Measurements from ENCODE around the gene RCBTB1.
"Not testable (repeated sequence)": the region's sequence is repeated elsewhere in the genome, so short reads cannot be mapped to it uniquely, and the experiment has no call there.

The RCBTB1 gene

DNA sequence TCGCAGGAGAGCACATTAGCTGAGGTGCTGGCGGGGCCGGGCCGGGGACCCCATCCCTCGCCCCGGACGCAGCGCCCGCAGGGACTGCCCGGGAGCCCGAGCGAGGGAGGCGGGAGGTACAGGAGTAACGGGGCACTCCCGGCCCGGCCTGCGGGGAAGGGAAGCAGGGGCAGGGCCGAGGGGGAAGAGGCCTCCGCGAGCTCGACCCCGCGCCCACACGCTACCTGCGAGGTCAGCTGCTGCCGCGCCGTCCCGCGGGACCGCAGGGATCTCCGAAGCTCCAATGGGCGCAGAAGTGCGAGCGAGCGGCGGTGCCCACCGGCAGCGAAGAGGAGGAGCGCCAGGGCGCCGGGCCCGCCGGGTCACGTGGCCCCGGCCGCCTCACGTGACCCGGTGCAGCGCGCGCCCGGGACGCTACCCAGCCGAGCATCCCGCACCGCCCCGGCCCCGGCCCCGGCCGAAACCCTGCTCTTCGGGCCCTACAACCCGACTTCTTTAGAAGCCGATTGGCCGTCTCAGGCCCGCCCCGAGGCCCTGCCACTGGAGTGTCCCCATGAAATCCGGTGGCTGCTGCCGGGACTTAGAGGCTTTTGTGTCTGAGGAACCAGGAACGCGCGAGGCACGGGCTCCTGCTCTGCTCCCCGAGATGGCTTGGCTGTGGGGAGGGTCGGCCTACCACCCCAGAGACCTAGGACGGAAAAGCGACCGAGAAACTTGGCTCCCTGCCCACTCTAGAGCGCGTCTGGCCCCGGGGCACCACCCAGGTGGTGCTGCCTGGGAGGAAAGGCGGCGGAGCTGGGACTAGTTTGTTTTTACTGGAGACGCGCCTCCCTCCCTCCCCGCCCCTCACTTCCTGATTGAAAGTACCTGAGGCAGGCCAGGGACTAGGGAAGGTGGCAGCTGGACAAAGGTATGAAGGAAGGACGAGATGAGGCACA, at the start of gene RCBTB1:
Gene RCBTB1, minus strand, starts transcription at position 339 of the 938 bp plus-strand sequence. CDS start 18,279 bp downstream, outside the sequence.
- peak in 1 of 2 donors; percentile 64 for DNase-seq (ENCODE audit: low read depth in 2 of 2)

DNA sequence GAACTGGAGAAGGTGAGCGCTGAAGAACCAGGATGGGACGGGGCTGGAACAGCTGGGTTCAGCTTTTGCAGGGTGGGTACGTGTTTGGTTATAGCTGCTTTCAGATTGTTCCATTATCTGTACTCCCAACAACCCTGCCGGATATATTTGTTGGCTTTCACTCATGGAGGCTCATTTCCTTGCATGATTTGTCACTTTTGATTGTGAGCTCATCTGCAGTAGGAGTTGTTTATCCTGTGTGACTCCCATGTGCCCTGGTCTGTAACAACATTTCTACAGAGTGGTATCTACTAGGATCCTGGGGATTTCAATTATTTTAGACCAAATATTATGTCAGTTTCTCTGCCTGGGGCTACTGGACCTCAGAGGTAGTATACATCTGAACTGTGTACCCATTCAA, 48.4 kb upstream of the RCBTB1 start:
- no peak for DNase-seq (ENCODE audit: low read depth in 2 of 2)

DNA sequence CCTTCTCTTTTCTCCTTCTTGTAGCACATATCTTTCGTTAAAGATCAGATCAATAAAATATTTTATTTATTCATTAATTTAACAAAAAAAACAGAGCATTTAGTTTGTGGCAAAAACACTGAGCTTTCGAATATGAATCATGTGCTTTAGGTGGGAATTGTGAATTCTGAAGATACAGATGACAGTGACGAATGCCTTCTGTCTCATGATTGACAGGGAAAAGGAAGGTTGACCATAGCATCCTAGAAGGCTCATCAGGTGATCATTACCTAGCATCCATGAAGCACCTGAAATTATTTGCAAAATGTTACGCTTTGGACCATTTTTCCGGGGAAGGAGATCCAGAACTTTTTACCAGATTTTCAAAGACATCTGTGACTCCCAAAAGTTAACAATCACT, 46.8 kb upstream of the RCBTB1 start:
- DNase-seq (ENCODE audit: low read depth in 2 of 2), result no peak

DNA sequence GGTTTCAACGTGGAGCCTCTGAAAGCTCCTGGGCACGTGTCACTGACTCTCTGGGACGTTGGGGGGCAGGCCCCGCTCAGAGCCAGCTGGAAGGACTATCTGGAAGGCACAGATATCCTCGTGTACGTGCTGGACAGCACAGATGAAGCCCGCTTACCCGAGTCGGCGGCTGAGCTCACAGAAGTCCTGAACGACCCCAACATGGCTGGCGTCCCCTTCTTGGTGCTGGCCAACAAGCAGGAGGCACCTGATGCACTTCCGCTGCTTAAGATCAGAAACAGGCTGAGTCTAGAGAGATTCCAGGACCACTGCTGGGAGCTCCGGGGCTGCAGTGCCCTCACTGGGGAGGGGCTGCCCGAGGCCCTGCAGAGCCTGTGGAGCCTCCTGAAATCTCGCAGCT, 45.2 kb upstream of the RCBTB1 start:
- no peak for DNase-seq (ENCODE audit: low read depth in 2 of 2)

DNA sequence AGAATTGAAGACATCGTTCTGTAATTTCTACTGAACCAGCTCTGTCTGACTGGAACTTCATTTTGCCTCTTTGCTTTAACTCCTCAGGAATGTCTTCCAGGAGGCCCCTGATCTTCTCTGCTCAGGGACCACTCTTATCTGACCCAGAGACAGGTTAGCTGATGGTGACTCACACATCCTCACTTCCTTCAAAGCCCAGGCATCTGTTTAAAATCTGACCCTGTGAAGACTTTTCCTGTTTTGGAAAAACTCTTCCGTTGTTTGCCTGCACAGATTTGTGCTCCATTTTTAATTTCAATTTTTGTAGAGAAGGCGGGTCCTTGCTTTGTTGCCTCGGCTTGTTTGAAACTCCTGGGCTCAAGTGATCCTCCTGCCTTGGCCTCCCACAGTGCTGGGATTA, 44.6 kb upstream of the RCBTB1 start:
- no peak for DNase-seq (ENCODE audit: low read depth in 2 of 2)

DNA sequence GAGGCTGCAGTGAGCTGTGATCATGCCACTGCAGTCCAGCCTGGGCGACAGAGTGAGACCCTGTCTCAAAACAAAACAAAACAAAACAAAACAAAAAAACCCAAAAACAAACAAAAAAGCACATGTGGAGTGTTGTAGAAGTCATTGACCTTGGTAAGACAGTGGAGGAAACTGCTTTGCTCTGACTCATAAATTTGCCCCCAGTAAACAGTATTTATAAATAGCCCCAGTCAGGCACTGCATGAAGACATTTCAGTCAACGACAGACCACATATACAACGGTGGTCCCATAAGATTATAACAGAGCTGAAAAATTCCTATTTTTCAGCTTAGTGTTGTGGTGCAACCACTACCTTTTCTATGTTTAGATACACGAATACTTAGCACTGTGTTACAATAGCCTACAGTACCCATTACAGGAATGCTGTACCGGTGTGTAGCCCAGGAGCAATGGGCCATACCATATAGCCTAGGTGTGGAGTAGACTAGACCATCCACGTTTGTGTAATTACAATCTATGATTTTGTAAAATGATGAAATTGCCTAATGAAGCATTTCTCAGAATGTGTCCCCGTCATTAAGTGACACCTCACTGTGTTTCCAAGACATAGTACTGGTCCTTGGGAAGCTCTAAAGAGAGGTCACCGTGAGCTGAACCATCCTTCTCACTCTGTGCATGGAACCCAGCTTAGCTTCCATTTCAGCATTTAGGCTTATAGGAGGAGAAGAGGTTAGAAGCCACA, 44.0 kb upstream of the RCBTB1 start:
- no peak for DNase-seq (ENCODE audit: low read depth in 2 of 2)

DNA sequence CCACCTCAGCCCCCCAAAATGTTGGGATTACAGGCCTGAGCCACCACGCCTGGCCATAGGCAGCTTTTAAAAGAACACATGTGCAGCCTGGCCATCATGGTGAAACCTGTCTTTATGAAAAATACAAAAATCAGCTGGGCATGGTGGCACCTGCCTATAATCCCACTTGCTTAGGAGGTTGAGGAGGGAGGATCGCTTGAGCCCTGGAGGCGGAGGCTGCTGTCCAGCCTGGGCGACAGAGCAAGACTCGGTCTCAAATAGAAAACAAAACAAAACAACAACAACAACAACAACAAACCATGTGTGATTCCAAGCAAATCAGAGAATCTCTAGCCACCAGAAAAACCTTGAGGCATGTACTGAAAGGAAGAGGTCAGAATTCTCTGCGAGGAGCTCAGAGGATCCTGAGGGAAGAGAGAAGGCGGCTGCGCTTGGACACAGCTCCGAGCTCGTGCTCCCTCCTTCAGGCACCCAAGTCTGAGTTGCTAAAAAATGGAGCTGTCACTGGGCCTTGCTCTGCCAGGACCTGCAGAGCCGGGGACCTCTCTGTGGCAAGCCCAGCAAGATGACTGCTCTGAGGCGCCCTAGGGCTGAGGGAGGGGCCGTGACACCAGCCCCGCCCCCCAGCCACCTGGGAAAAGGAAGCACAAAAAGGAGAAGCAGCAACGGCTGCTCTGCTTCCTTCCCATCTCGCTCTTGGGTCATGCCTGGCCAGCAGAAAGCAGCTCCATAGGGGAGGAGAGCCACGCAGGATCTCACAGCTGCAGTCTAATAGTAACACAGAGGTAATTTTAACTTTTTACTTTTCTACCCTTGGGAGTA, 42.7 kb upstream of the RCBTB1 start, which contains the start of gene ARL11:
Gene ARL11, plus strand, starts transcription at position 677 of the 822 bp plus-strand sequence. CDS start 1,941 bp downstream, outside the sequence.
- DNase-seq (ENCODE audit: low read depth in 2 of 2), result peak in 1 of 2 donors; percentile 30

DNA sequence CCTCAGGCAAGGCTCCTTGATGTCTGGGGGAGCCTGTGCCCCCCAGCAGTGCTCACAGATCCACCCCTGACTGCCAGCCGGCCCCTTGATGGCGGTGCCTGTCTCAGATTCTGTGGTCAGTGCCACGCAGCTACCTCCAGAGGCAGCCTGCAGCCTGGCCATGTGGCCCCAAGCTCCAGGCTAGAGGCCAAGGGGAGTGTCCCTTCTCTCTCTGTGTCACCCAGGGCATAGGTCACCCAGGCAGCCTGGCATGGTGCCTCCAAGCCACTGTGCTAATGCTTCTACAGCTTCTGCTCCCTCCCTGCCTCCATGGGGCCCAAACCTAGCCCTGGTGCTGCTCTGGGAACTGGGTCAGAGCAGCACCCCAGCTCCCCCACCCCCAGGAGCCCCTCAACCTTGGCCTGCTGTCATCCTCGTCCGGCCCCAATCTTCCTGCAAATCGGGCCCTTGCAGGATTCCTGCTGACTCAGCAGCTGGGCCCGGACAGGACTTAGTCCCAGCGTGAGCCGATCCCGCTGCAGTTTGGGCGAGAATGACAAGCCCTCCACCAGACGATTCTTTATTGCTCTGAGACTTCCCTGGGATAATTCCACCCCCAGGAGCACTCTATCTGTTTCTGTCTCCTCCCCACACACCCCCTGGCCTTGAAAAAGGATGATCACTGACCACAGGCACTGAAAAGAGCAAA, 40.2 kb upstream of the RCBTB1 start:
- no peak for DNase-seq (ENCODE audit: low read depth in 2 of 2)

DNA sequence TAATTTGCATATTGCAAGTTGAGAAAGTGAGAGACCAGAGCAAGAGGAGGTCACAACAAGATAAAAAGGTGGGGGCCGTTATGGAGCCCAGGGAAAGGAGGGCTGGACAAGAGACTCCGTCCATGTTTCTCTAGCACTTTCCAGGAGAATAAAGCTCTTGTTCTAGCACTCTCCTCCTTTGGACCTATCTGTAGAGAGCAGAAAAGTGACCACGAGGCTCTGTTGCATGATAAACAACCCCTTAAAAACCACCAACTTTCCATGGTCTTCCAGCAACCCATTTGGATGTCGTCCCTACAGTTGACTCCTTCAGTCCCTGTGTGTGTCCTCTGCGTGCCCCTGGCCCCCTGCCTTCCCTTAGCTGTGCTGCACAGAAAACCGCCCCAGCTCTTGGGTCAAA, 38.9 kb upstream of the RCBTB1 start:
- DNase-seq (ENCODE audit: low read depth in 2 of 2), result no peak

DNA sequence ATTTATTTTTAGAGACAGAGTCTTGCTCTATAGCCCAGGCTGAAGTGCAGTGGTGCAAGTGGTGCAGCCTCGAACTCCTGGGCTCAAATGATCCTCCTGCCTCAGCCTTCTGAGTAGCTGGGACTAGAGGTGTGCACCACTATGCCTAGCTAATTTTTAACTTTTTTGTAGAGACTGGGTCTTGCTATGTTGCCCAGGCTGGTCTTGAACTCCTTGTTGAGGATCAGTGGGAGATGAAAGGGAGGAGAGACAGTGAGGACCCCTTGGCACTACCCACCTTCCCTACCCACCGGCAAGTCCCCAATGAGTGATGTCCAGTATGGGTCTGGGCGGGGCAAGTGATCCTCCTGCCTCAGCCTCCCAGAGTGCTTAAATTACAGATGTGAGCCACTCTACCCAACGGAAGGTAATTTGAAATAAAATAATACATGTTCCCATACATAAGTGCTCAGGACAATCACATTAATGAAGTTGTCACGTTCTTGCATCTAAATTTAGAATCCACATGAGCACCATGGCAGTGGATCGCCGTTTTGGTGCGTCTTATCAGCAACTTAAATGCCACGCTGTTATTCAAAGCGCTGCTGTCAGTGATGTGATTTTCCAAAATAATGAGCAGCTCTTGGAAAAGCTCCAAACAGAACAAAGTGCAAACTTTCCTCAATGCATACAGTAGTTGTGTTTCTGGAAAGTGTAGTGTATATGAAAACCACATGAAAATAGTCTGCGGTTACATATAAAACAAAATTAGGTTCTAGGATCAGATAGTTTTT, 37.0 kb upstream of the RCBTB1 start:
- DNase-seq (ENCODE audit: low read depth in 2 of 2), result no peak

DNA sequence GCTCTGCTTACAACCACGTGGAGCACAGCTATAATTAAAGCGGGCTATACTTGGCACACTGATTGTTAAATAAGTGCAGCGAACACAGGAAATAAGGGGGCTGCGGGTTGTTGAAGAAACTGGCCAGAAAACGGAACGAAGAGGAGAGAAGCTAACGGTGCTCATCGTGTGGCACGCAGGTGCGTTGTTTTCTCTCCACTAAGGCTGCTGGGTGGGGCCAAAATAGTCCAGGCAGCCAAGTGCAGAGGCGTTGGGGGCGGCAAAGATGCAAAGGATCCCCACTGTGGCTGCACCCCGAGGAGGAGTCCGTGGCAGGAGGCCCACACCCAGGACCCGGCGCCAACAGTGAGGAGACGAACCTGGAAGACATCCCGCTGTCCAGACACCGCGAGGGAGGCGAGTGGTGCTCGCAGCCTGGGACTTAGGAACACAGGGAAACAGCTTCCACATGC, 34.8 kb upstream of the RCBTB1 start:
- no peak for DNase-seq (ENCODE audit: low read depth in 2 of 2)

DNA sequence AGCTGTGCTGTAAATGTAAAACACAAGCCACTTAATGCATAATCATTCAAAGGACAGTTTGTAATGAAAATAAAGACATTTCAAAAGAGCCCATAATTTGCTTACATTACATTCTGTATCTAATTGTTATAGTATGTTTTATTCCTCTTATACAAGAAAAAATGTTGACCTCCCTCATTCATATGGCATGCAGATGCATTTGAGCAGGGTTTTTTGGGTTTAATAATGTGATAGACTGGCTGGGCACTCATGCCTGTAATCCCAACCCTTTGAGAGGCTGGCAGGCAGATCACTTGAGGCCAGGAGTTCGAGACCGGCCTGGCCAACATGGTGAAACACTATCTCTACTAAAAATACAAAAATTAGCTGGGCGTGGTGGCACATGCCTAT, 31.3 kb upstream of the RCBTB1 start:
- no peak for DNase-seq (ENCODE audit: low read depth in 2 of 2)

DNA sequence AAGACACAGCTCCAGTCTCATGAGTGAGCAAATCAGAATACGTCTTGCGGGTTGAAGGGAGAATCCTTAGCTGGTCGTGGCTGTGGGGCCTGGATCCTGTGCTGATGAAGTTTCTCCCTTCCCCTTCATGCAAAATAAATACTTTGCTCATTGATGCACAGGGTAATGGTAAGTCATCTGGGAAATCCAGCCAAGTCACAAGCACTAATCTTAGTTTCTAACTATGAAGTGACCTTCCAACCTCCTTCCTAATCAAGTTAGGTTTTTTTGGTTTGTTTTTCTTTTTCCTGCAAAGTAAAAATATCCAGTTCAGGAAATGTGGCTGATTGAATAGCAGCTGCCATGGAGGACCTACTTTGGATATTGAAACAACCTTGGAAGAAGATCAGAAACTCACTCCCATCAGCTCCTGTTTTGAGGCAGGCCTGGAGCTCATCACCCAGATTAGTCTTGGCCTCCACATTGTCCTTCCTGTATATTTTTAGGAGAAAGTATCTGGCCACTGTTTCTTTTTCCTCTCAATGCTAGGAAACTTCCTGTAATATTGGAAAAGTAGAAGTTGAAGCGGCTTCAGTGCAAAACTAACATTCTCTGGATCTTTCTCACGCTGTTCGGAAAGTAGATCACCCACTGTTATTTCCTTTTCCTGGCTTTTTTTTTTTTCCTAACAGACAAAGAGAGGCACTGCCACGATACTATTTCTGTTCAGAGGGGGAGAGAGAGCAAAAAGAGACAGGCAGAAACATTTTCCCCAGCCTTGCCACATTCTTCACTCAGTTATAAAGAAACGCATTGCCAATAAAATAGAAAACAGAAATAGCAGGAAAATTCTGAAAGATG, 30.7 kb upstream of the RCBTB1 start:
- no peak for DNase-seq (ENCODE audit: low read depth in 2 of 2)

DNA sequence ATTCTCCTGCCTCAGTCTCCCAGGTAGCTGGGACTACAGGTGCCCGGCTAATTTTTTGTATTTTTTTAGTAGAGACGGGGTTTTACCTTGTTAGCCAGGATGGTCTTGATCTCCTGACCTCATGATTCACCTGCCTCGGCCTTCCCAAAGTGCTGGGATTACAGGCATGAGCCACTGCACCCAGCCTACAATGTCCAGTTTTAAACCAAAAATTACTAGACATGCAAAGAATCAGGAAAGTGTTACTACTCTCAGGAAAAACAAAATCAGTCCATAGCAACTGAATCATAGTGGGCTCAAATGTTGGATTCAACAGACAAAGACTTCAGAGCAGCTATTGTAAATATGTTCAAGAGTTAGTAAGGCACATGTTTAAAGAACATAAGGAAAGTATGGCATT, 26.7 kb upstream of the RCBTB1 start:
- DNase-seq (ENCODE audit: low read depth in 2 of 2), result not testable (repeated sequence)

DNA sequence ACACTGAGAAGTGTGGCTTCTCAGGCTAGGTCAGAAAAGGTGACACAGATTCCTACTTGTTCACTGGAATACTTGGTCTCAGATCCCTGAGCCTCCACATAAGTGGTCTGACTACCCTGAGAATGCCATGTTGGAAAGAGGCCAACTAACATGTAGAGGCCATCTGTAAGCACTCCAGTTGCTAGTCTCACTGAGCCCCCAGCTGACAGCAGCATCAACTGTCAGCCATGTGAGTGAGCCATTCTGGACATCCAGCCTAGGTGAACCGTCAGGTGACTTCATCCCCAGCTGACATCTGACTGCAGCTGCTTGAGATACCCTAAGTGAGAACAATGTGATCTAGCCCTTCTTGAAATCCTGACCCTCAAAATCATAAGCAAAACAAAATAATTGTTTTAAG, 24.8 kb upstream of the RCBTB1 start:
- DNase-seq (ENCODE audit: low read depth in 2 of 2), result no peak

DNA sequence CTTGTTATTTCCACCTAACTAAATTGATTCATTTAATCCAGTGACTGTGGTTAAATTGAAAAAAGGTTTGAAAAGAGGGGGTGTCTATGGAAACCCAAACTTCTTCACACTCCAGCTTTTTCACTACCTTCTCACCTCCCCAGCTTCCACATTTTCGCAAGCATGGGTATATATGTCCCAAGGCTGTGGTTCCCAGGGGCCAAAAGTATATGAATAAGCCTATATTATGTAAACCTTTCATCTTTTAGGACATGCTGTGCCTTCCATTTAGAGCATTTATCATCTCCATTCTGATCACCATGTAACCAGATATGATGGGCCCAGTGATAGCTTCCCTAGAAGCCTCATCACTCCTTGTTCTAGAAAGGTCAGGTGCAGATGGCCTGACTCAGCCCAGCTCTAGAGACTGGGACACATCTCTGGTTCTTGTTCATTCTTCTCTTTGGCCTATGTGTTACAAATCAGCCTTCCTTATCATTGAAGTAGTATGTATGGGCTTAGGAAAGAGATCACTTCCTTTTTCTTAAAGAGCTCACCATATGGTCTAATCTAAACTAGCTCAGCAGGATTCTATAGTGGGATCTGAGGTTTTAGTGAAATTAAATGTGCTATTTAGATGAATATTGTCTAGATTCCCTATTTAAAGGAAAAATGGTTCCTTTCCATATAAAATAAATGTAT, 23.4 kb upstream of the RCBTB1 start:
- DNase-seq (ENCODE audit: low read depth in 2 of 2), result no peak

DNA sequence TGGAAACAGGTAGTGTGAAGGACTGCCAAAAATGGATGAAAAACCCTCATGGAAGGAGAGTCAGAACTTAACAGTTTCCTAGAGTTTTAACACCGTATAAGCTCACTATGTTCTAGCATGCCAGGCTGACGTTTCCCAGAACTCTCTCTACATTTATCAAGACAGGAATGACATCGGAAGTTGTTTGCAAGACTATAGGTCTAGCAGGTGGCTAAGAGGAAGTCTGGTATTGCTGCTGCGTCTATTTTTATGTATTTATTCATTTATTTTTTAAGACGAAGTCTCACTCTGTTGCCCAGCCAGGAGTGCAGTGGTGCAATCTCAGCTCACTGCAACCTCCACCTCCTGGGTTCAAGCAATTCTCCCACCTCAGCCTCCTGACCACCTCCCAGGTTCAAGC, 22.4 kb upstream of the RCBTB1 start:
- no peak for DNase-seq (ENCODE audit: low read depth in 2 of 2)

DNA sequence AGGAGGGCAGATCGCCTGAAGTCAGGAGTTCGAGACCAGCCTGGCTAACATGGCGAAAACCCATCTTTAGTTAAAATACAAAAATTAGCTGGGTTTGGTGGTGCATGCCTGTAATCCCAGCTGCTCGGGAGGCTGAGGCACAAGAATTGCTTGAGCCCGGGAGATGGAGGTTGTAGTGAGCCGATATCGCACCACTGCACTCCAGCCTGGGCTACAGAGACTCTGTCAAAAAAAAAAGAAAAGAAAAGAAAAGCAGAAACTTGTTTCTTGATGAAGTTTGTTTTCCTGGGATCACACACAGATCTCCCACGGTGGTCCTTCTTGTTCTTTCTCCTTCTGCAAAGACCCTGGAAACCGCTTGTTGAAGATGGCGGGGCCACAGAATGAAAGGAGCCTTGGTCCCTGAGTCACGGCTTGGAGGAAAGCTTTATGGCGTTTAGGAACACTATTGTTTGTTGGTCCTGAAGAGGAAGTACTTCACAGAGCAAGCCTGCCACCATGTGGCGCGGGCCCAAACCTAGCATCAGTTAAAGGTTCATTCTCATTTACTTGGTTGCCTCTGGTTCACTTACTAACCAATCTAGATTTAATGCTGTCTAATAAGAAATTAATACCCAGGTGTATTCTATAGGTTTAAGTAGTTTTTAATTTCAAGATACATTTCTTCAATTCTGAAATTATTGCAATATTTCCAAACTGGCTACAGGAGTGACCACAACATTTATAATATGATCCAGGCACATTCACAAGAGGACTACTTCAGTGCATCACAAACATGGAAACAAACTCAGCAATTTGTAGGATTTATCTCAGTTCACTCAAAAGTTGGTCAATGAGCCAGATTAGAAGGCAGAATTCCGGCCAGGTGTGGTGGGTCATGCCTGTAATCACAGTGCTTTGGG, 21.6 kb upstream of the RCBTB1 start:
- DNase-seq (ENCODE audit: low read depth in 2 of 2), result peak; percentile 70
